Trophoblast cell (in vitro differentiated cells and primary cell): ENCODE measurements around the gene DCLRE1C.

Experiments used
- DNase-seq, 2 donors: peaks; one replicate each; pipeline ENCODE4 v3.0.0-alpha.2; 2016
- H2AFZ ChIP-seq: 2 replicates; pipeline ENCODE4 v1.6.1; 2013; ENCODE audit warnings: low read length, moderate library complexity, mild to moderate bottlenecking; ENCODE audit not compliant: insufficient read depth, poor library complexity
- H2AK5ac ChIP-seq: 2 replicates; pipeline ENCODE4 v1.6.1; 2013; ENCODE audit warnings: mild to moderate bottlenecking, low read length
- H2BK120ac ChIP-seq: 2 replicates; pipeline ENCODE4 v1.6.1; 2013; ENCODE audit warnings: low read length, mild to moderate bottlenecking, moderate library complexity; ENCODE audit not compliant: insufficient read depth, poor library complexity
- H2BK12ac ChIP-seq: 2 replicates; pipeline ENCODE4 v1.6.1; 2013; ENCODE audit warnings: mild to moderate bottlenecking, low read length, moderate library complexity
- H2BK5ac ChIP-seq: 2 replicates; pipeline ENCODE4 v1.6.1; 2013; ENCODE audit warnings: low read length, low read depth, moderate library complexity, mild to moderate bottlenecking; ENCODE audit not compliant: poor library complexity
- H3K14ac ChIP-seq: 2 replicates; pipeline ENCODE4 v1.6.1; 2013; ENCODE audit warnings: mild to moderate bottlenecking, low read length
- H3K18ac ChIP-seq: 2 replicates; pipeline ENCODE4 v1.6.1; 2013; ENCODE audit warnings: mild to moderate bottlenecking, low read length
- H3K23ac ChIP-seq: 2 replicates; pipeline ENCODE4 v1.6.1; 2013; ENCODE audit warnings: low read length
- H3K27ac ChIP-seq: 2 replicates; pipeline ENCODE4 v1.5.1; 2013; ENCODE audit warnings: low read depth, mild to moderate bottlenecking, inconsistent platforms, low read length, moderate library complexity
- H3K27me3 ChIP-seq: 2 replicates; pipeline ENCODE4 v1.6.1; 2013; ENCODE audit warnings: inconsistent platforms, mild to moderate bottlenecking, low read length, moderate library complexity; ENCODE audit not compliant: insufficient read depth
- H3K36me3 ChIP-seq, 2 experiments: 1 replicate in 1 of 2; 2 replicates in 1 of 2; pipeline ENCODE4 v1.6.1; 2013; ENCODE audit warnings: low read length in 2 of 2, mild to moderate bottlenecking in 2 of 2, moderate library complexity in 1 of 2; ENCODE audit not compliant: insufficient read depth in 2 of 2, control insufficient read depth in 1 of 2
- H3K4ac ChIP-seq: 2 replicates; pipeline ENCODE4 v1.6.1; 2013; ENCODE audit warnings: low read depth, mild to moderate bottlenecking, low read length, moderate library complexity
- H3K4me1 ChIP-seq, 2 experiments: 1 replicate in 1 of 2; 2 replicates in 1 of 2; pipeline ENCODE4 v1.6.1; 2013; ENCODE audit warnings: low read length in 2 of 2, mild to moderate bottlenecking in 2 of 2, moderate library complexity in 1 of 2; ENCODE audit not compliant: insufficient read depth in 2 of 2, control insufficient read depth in 1 of 2
- H3K4me2 ChIP-seq: 2 replicates; pipeline ENCODE4 v1.6.1; 2013; ENCODE audit warnings: inconsistent platforms, mild to moderate bottlenecking, low read length, moderate library complexity
- H3K4me3 ChIP-seq: 2 replicates; pipeline ENCODE4 v1.5.1; 2013; ENCODE audit warnings: mild to moderate bottlenecking, low read depth, low read length, inconsistent platforms
- H3K79me1 ChIP-seq: one replicate; pipeline ENCODE4 v1.6.1; 2013; ENCODE audit warnings: low read length
- H3K79me2 ChIP-seq: 2 replicates; pipeline ENCODE4 v1.6.1; 2013; ENCODE audit warnings: low read length, mild to moderate bottlenecking; ENCODE audit not compliant: control insufficient read depth, insufficient read depth, poor library complexity
- H3K9ac ChIP-seq: 2 replicates; pipeline ENCODE4 v1.6.1; 2013; ENCODE audit warnings: mild to moderate bottlenecking, low read length
- H3K9me3 ChIP-seq: 2 replicates; pipeline ENCODE4 v1.6.1; 2013; ENCODE audit warnings: low read depth, mild to moderate bottlenecking, control low read depth, inconsistent platforms, low read length; ENCODE audit not compliant: insufficient read depth
- H4K12ac ChIP-seq: 2 replicates; pipeline ENCODE4 v1.6.1; 2013; ENCODE audit warnings: low read depth, mild to moderate bottlenecking, low read length, moderate library complexity
- H4K8ac ChIP-seq: 2 replicates; pipeline ENCODE4 v1.6.1; 2013; ENCODE audit warnings: low read depth, mild to moderate bottlenecking, low read length, moderate library complexity
- H4K91ac ChIP-seq: one replicate; pipeline ENCODE4 v1.6.1; 2013; ENCODE audit warnings: low read depth, mild to moderate bottlenecking, low read length, moderate library complexity
- WGBS: extraction: QIAGEN DNeasy Blood & Tissue Kit; methylation state at CpG from one replicate; pipeline ENCODE4 v1.1.7; 2013; ENCODE audit warnings: missing lambda C conversion rate; ENCODE audit not compliant: insufficient read length, insufficient coverage; ENCODE audit errors: extremely low coverage; 5-methylcytosine and 5-hydroxymethylcytosine counted together

DCLRE1C gene

GRCh38 chr10:14926722-14927416, 27.0 kb downstream of the DCLRE1C start:
- H2AK5ac ChIP-seq, result no peak overlapping the region
- H4K8ac ChIP-seq, result no peak overlapping the region
- H3K27me3 ChIP-seq, result no peaks in the 10 kb centered on the region
- H3K4ac ChIP-seq, result no peak overlapping the region
- no peak overlapping the region for H2AFZ ChIP-seq
- H3K36me3 ChIP-seq, result peaks cover 28 to 29% of the 10 kb centered on the region in 2 experiments
- H4K91ac ChIP-seq, result no peak overlapping the region
- H3K9ac ChIP-seq, result no peak overlapping the region
- no peak overlapping the region for H2BK5ac ChIP-seq
- no peak overlapping the region for H3K18ac ChIP-seq
- H3K23ac ChIP-seq, result no peak overlapping the region
- H3K4me1 ChIP-seq, result no peaks in the 10 kb centered on the region
- H3K14ac ChIP-seq, result no peak overlapping the region
- H3K4me3 ChIP-seq, result no peak overlapping the region
- H4K12ac ChIP-seq, result no peak overlapping the region
- no peaks in the 10 kb centered on the region for H3K79me1 ChIP-seq
- H3K4me2 ChIP-seq, result no peak overlapping the region
- no peaks in the 10 kb centered on the region for H3K9me3 ChIP-seq
- no peak overlapping the region for H2BK120ac ChIP-seq
- H2BK12ac ChIP-seq, result no peak overlapping the region
- no peak for DNase-seq
- no CpG with 5 or more reads among the region's 13 CpGs for WGBS
- no peak overlapping the region for H3K27ac ChIP-seq
- no peaks in the 10 kb centered on the region for H3K79me2 ChIP-seq

- Histone ChIP-seq H4K91ac (no peak overlapping the region), H3K18ac (no peak overlapping the region), H3K23ac (no peak overlapping the region), H2BK12ac (no peak overlapping the region), H3K79me1 (no peaks in the 10 kb centered on the region), H3K9me3 (no peaks in the 10 kb centered on the region), H3K14ac (no peak overlapping the region), H3K4me3 (no peak overlapping the region), H3K36me3 (peaks cover 24 to 29% of the 10 kb centered on the region in 2 experiments), H2AFZ (no peak overlapping the region), H3K27ac (no peak overlapping the region), H4K8ac (no peak overlapping the region), H3K27me3 (no peaks in the 10 kb centered on the region), H2BK5ac (no peak overlapping the region), H4K12ac (no peak overlapping the region), H2BK120ac (no peak overlapping the region), H3K9ac (no peak overlapping the region), H3K4me1 (no peaks in the 10 kb centered on the region), H2AK5ac (no peak overlapping the region), H3K4ac (no peak overlapping the region), H3K4me2 (no peak overlapping the region), H3K79me2 (no peaks in the 10 kb centered on the region)
- WGBS, result no CpG with 5 or more reads among the region's 8 CpGs
- no peak for DNase-seq
Measured at GRCh38 chr10:14926061-14926470, 27.8 kb downstream of the DCLRE1C start.

GRCh38 chr10:14925268-14925667, 28.6 kb downstream of the DCLRE1C start:
- WGBS, result no CpG with 5 or more reads among the region's 2 CpGs
- Histone ChIP-seq H3K79me1 (no peaks in the 10 kb centered on the region), H3K23ac (no peak overlapping the region), H4K8ac (no peak overlapping the region), H3K9ac (no peak overlapping the region), H3K4ac (no peak overlapping the region), H2AK5ac (no peak overlapping the region), H4K12ac (no peak overlapping the region), H3K79me2 (no peaks in the 10 kb centered on the region), H3K27ac (no peak overlapping the region), H3K4me2 (no peak overlapping the region), H2AFZ (no peak overlapping the region), H2BK5ac (no peak overlapping the region), H3K14ac (no peak overlapping the region), H3K36me3 (peaks cover 20 to 35% of the 10 kb centered on the region in 2 experiments), H3K4me3 (no peak overlapping the region), H3K9me3 (no peaks in the 10 kb centered on the region), H3K27me3 (no peaks in the 10 kb centered on the region), H3K18ac (no peak overlapping the region), H2BK120ac (no peak overlapping the region), H3K4me1 (no peaks in the 10 kb centered on the region), H4K91ac (no peak overlapping the region), H2BK12ac (no peak overlapping the region)
- DNase-seq, result no peak

DNA sequence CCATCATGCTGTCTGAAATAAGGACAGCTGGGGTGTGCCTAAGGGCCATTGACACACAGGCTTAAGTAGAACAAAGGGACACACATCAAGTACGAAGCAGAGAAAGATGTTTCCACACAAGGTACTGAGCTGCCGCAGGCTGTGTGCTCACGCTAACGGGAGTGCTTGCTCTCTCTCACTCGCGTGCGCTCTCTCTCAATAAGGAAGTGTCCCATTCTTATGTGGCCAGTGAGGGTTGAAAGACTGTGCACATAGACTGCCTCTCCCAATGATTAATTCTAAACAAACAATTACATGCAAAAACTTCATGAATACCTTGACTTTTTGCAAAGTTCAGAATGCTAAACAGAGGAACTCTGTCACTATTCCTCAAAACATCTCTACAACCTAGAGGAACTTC, 29.9 kb downstream of the DCLRE1C start:
- Histone ChIP-seq H3K23ac (no peak overlapping the region), H3K27me3 (no peaks in the 10 kb centered on the region), H2AK5ac (no peak overlapping the region), H3K4me3 (peak overlapping the region; percentile 0), H3K9me3 (no peaks in the 10 kb centered on the region), H2BK12ac (no peak overlapping the region), H4K12ac (no peak overlapping the region), H3K14ac (no peak overlapping the region), H2BK5ac (no peak overlapping the region), H3K79me1 (no peaks in the 10 kb centered on the region), H3K18ac (no peak overlapping the region), H3K27ac (no peak overlapping the region), H2BK120ac (no peak overlapping the region), H3K4me2 (no peak overlapping the region), H4K91ac (no peak overlapping the region), H3K9ac (no peak overlapping the region), H4K8ac (no peak overlapping the region), H3K36me3 (peaks cover 21 to 39% of the 10 kb centered on the region in 2 experiments), H3K4me1 (no peaks in the 10 kb centered on the region), H3K4ac (no peak overlapping the region), H2AFZ (no peak overlapping the region), H3K79me2 (no peaks in the 10 kb centered on the region)
- DNase-seq, result no peak
- no CpG with 5 or more reads among the region's 7 CpGs for WGBS
